Activated CD8-positive, alpha-beta memory T cell treated with anti-CD3 and anti-CD28 coated beads for 48 hours (primary cell): ENCODE results near the gene AIMP2.
"Not testable (repeated sequence)": the region's sequence is repeated elsewhere in the genome, so short reads cannot be mapped to it uniquely, and the experiment has no call there.

Experiments used
- DNase-seq, 3 experiments: peaks; one replicate each; pipeline ENCODE4 v3.0.0-alpha.2; 2020; ENCODE audit warnings: low read depth in 2 of 3, low spot score in 2 of 3

AIMP2 gene

GRCh38 chr7:6008668-6009611 lies at the start of gene AIMP2, which contains the start of gene PMS2:
AIMP2 (plus strand) TSS chr7:6009272; CDS start chr7:6009364, 92 bp downstream.
PMS2 (minus strand) TSS chr7:6009049; CDS start chr7:6009019, 30 bp downstream.
- peak; percentile 87 to 92 (median 92) for DNase-seq

- DNase-seq: not testable (repeated sequence)
These were observed 45.9 kb upstream of the AIMP2 start for GRCh38 chr7:5963205-5963604.

- DNase-seq: not testable (repeated sequence)
These were observed 45.3 kb upstream of the AIMP2 start for GRCh38 chr7:5963810-5964209.

GRCh38 chr7:5970347-5970911 lies 38.6 kb upstream of the AIMP2 start, which contains the start of gene RSPH10B:
RSPH10B (minus strand) TSS chr7:5970689; CDS start chr7:5967116, 3,573 bp downstream.
- not testable (repeated sequence) for DNase-seq

GRCh38 chr7:5973580-5973979 lies 35.5 kb upstream of the AIMP2 start:
- not testable (repeated sequence) for DNase-seq

- DNase-seq: not testable (repeated sequence)
These were observed 29.3 kb upstream of the AIMP2 start for GRCh38 chr7:5979680-5980314.

GRCh38 chr7:5987061-5987460 lies 22.0 kb upstream of the AIMP2 start:
- DNase-seq: not testable (repeated sequence)

- no peak for DNase-seq
These were observed 11.8 kb upstream of the AIMP2 start for GRCh38 chr7:5997210-5997808.

- no peak for DNase-seq
These were observed 1.7 kb upstream of the AIMP2 start for GRCh38 chr7:6007386-6007785.

GRCh38 chr7:6007835-6008590 lies 1.1 kb upstream of the AIMP2 start:
- DNase-seq: not testable (repeated sequence)

- DNase-seq: not testable (repeated sequence)
These were observed 1.3 kb downstream of the AIMP2 start for GRCh38 chr7:6010370-6010769.

- no peak for DNase-seq
These were observed 2.5 kb downstream of the AIMP2 start for GRCh38 chr7:6011541-6011940.

- no peak for DNase-seq
These were observed 3.5 kb downstream of the AIMP2 start for GRCh38 chr7:6012355-6013104.

GRCh38 chr7:6015917-6016652 lies 7.0 kb downstream of the AIMP2 start:
- DNase-seq: no peak

- no peak for DNase-seq
These were observed 7.5 kb downstream of the AIMP2 start for GRCh38 chr7:6016653-6016966.

GRCh38 chr7:6020371-6021286 lies 11.6 kb downstream of the AIMP2 start:
- DNase-seq: no peak

GRCh38 chr7:6022707-6023106 lies 13.6 kb downstream of the AIMP2 start:
- no peak for DNase-seq

GRCh38 chr7:6023974-6024435 lies 14.9 kb downstream of the AIMP2 start:
- no peak for DNase-seq
